ENCODE results near the gene CCT8.
"Not testable (repeated sequence)": the region's sequence is repeated elsewhere in the genome, so short reads cannot be mapped to it uniquely, and the experiment has no call there.

Gene CCT8

GRCh38 chr21:29077651-29078090 lies 4.2 kb upstream of the CCT8 start:
- H3K4me1 ChIP-seq (ENCODE audit: control insufficient read depth, insufficient read depth, low read length, poor library complexity, severe bottlenecking): no peaks in the 10 kb centered on the region
- no peaks in the 10 kb centered on the region for H3K36me3 ChIP-seq (ENCODE audit: control insufficient read depth, insufficient read depth, low read length)
- no peaks in the 10 kb centered on the region for H3K9me3 ChIP-seq (ENCODE audit: control insufficient read depth, low read length)
- H3K4me3 ChIP-seq (ENCODE audit: extremely low read depth, insufficient read depth, low read length, poor library complexity, severe bottlenecking): no peak overlapping the region
- H3K27ac ChIP-seq (ENCODE audit: low read depth, low read length, severe bottlenecking): no peak overlapping the region
- 78 to 98% methylated on average over 2 to 4 of the region's 6 CpGs for WGBS, 2 experiments (ENCODE audit: insufficient coverage in 2 of 2)

DNA sequence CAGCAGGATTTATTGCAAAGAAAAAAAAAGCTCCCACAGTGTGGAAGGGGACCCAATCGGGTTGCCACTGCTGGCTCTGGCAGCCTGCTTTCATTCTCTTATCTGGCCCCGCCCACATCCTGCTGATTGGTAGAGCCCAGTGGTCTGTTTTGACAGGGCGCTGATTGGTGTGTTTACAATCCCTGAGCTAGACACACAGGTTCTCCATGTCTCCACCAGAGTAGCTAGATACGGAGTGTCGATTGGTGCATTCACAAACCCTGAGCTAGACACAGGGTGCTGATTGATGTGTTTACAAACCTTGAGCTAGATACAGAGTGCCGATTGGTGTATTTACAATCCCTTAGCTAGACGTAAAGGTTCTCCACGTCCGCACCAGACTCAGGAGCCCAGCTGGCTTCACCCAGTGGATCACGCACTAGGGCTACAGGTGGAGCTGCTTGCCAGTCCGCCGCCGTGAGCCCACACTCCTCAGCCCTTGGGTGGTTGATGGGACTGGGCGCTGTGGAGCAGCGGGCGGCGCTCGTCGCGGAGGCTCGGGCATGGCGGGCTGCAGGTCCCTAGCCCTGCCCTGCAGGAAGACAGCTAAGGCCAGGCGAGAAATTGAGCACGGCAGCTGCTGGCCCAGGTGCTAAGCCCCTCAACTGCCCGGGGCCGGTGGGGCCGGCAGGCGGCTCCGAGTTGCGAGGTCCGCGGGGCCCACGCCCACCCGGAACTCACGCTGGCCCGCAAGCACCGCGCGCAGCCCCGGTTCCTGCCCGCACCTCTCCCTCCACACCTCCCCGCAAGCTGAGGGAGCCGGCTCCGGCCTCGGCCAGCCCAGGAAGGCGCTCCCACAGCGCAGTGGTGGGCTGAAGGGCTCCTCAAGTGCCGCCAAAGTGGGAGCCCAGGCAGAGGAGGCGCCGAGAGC lies 3.5 kb upstream of the CCT8 start:
- WGBS, 2 experiments (ENCODE audit: insufficient coverage in 2 of 2): 92 to 97% methylated on average over 28 to 34 of the region's 50 CpGs
- H3K4me3 ChIP-seq (ENCODE audit: extremely low read depth, insufficient read depth, low read length, poor library complexity, severe bottlenecking); H3K9me3 ChIP-seq (ENCODE audit: control insufficient read depth, low read length); H3K4me1 ChIP-seq (ENCODE audit: control insufficient read depth, insufficient read depth, low read length, poor library complexity, severe bottlenecking); H3K27ac ChIP-seq (ENCODE audit: low read depth, low read length, severe bottlenecking); H3K36me3 ChIP-seq (ENCODE audit: control insufficient read depth, insufficient read depth, low read length): not testable (repeated sequence)

DNA sequence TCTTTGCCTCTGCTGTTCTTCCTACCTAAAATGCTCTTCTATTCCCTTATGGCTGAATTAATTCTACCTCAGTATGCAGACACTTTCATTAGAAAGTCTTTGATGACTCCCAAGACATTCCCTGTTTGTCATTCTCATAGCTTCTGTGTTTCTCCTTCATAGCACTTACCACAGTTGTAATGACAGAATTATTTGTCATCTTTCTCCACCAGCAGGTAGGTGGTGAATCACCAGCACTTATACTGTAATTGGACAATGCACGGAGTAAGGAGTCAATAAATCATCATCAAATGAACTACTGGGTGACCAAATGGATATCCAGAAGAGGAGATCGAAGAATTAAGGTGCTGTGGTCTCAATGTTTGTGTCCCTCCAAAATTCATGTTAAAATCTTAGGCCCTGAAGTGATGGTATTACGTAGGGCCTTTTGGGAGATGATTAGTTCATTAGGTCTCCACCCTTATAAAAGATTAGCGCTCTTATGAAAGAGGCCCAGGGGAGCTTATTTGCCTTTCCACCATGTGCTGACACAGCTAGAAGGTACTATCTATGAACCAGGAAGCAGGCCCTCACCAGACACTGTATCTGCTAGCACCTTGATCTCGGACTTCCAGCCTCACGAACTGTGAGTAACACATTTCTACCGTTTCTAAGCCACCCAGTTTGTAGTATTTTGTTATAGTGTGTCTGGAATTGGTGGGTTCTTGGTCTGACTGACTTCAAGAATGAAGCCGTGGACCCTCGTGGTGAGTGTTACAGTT lies 2.4 kb upstream of the CCT8 start:
- Histone ChIP-seq H3K27ac (ENCODE audit: low read depth, low read length, severe bottlenecking) (no peak overlapping the region), H3K9me3 (ENCODE audit: control insufficient read depth, low read length) (no peaks in the 10 kb centered on the region)

GRCh38 chr21:29074783-29075182 lies 1.3 kb upstream of the CCT8 start:
- 83 to 86% methylated on average over 1 of the region's 4 CpGs for WGBS, 2 experiments (ENCODE audit: insufficient coverage in 2 of 2)
- no peak overlapping the region for H3K27ac ChIP-seq (ENCODE audit: low read depth, low read length, severe bottlenecking)
- peaks cover 12% of the 10 kb centered on the region for H3K4me1 ChIP-seq (ENCODE audit: control insufficient read depth, insufficient read depth, low read length, poor library complexity, severe bottlenecking)
- H3K9me3 ChIP-seq (ENCODE audit: control insufficient read depth, low read length): no peaks in the 10 kb centered on the region
- no peak overlapping the region for H3K4me3 ChIP-seq (ENCODE audit: extremely low read depth, insufficient read depth, low read length, poor library complexity, severe bottlenecking)
- H3K36me3 ChIP-seq (ENCODE audit: control insufficient read depth, insufficient read depth, low read length): peaks cover 10% of the 10 kb centered on the region

More for the DNA sequence above, 2.4 kb upstream of the CCT8 start:
- WGBS, 2 experiments (ENCODE audit: insufficient coverage in 2 of 2): 93 to 97% methylated on average over 5 to 6 of the region's 9 CpGs
- Histone ChIP-seq H3K4me1 (ENCODE audit: control insufficient read depth, insufficient read depth, low read length, poor library complexity, severe bottlenecking) (peaks cover 12% of the 10 kb centered on the region), H3K36me3 (ENCODE audit: control insufficient read depth, insufficient read depth, low read length) (peaks cover 2% of the 10 kb centered on the region), H3K4me3 (ENCODE audit: extremely low read depth, insufficient read depth, low read length, poor library complexity, severe bottlenecking) (no peak overlapping the region)

DNA sequence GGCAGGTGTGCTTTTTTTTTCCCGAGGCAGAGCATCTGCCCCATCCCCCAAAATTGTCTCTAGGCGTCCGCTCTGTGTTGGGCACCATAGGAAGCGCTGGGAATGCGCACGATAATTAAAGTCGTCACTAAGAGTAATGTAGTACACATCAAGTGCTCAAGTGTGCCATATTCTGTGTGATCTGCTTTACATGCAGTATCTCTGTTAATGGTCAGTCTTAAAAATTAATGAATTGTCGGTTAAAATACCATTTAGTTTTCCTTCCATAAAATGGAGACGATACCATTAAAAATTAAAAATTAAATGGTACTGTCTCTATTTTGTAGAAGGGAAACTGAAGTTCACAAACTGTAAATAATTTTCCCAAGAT lies 544 bp upstream of the CCT8 start:
- 0% methylated on average over 5 to 6 of the region's 9 CpGs for WGBS, 2 experiments (ENCODE audit: insufficient coverage in 2 of 2)
- no peaks in the 10 kb centered on the region for H3K9me3 ChIP-seq (ENCODE audit: control insufficient read depth, low read length)
- peak overlapping the region; percentile 97 for H3K4me3 ChIP-seq (ENCODE audit: extremely low read depth, insufficient read depth, low read length, poor library complexity, severe bottlenecking)
- peaks cover 11% of the 10 kb centered on the region for H3K36me3 ChIP-seq (ENCODE audit: control insufficient read depth, insufficient read depth, low read length)
- peak overlapping the region; percentile 94 for H3K27ac ChIP-seq (ENCODE audit: low read depth, low read length, severe bottlenecking)
- H3K4me1 ChIP-seq (ENCODE audit: control insufficient read depth, insufficient read depth, low read length, poor library complexity, severe bottlenecking): peaks cover 12% of the 10 kb centered on the region

GRCh38 chr21:29072873-29073221 lies 601 bp downstream of the CCT8 start:
- H3K4me3 ChIP-seq (ENCODE audit: extremely low read depth, insufficient read depth, low read length, poor library complexity, severe bottlenecking): peak overlapping the region; percentile 97
- WGBS, 2 experiments (ENCODE audit: insufficient coverage in 2 of 2): 0 to 1% methylated on average over 12 to 13 of the region's 13 CpGs
- H3K4me1 ChIP-seq (ENCODE audit: control insufficient read depth, insufficient read depth, low read length, poor library complexity, severe bottlenecking): peaks cover 12% of the 10 kb centered on the region
- peak overlapping the region; percentile 94 for H3K27ac ChIP-seq (ENCODE audit: low read depth, low read length, severe bottlenecking)
- peaks cover 23% of the 10 kb centered on the region for H3K36me3 ChIP-seq (ENCODE audit: control insufficient read depth, insufficient read depth, low read length)
- H3K9me3 ChIP-seq (ENCODE audit: control insufficient read depth, low read length): no peaks in the 10 kb centered on the region

GRCh38 chr21:29064850-29065481 lies 8.5 kb downstream of the CCT8 start:
- H3K4me1 ChIP-seq (ENCODE audit: control insufficient read depth, insufficient read depth, low read length, poor library complexity, severe bottlenecking): no peaks in the 10 kb centered on the region
- no peak overlapping the region for H3K27ac ChIP-seq (ENCODE audit: low read depth, low read length, severe bottlenecking)
- WGBS, 2 experiments (ENCODE audit: insufficient coverage in 2 of 2): 88 to 92% methylated on average over 1 to 3 of the region's 3 CpGs
- H3K36me3 ChIP-seq (ENCODE audit: control insufficient read depth, insufficient read depth, low read length): peaks cover 87% of the 10 kb centered on the region
- no peak overlapping the region for H3K4me3 ChIP-seq (ENCODE audit: extremely low read depth, insufficient read depth, low read length, poor library complexity, severe bottlenecking)
- H3K9me3 ChIP-seq (ENCODE audit: control insufficient read depth, low read length): no peaks in the 10 kb centered on the region

DNA sequence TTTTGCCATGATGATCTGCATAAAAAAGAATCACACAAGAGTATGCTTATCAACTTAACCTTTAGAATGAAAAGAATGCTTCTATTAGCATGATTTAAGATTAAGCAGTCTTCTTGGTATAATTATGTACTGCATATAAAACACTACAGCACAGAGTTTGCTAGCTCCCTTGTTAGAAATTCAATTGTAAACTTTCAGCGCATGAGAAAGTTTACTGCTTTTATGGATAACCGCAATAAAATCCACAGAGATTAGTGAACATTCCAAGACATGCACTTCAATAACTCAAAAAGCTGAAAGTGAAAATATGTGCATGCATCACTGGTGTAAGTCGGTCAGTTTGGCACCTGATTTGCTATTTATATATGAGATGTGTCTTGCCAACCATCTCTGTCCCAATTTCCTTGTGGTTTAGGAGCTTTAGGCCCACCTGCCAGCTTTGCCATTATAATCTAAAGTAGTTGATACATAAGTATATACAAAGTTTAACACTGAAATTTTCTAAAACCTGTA lies 16.9 kb downstream of the CCT8 start:
- H3K4me3 ChIP-seq (ENCODE audit: extremely low read depth, insufficient read depth, low read length, poor library complexity, severe bottlenecking): no peak overlapping the region
- peaks cover 89% of the 10 kb centered on the region for H3K36me3 ChIP-seq (ENCODE audit: control insufficient read depth, insufficient read depth, low read length)
- H3K4me1 ChIP-seq (ENCODE audit: control insufficient read depth, insufficient read depth, low read length, poor library complexity, severe bottlenecking): no peaks in the 10 kb centered on the region
- WGBS, 2 experiments (ENCODE audit: insufficient coverage in 2 of 2): 83% methylated on average over 1 of the region's 3 CpGs; no CpG with 5 or more reads in 1 of the 2 experiments
- no peak overlapping the region for H3K27ac ChIP-seq (ENCODE audit: low read depth, low read length, severe bottlenecking)
- H3K9me3 ChIP-seq (ENCODE audit: control insufficient read depth, low read length): no peaks in the 10 kb centered on the region

GRCh38 chr21:29056005-29056404 lies 17.4 kb downstream of the CCT8 start:
- no peak overlapping the region for H3K4me3 ChIP-seq (ENCODE audit: extremely low read depth, insufficient read depth, low read length, poor library complexity, severe bottlenecking)
- WGBS, 2 experiments (ENCODE audit: insufficient coverage in 2 of 2): no CpG with 5 or more reads among the region's 1 CpG
- peaks cover 89% of the 10 kb centered on the region for H3K36me3 ChIP-seq (ENCODE audit: control insufficient read depth, insufficient read depth, low read length)

GRCh38 chr21:29055080-29055479 lies 18.4 kb downstream of the CCT8 start:
- Histone ChIP-seq H3K27ac (ENCODE audit: low read depth, low read length, severe bottlenecking) (no peak overlapping the region), H3K9me3 (ENCODE audit: control insufficient read depth, low read length) (no peaks in the 10 kb centered on the region), H3K36me3 (ENCODE audit: control insufficient read depth, insufficient read depth, low read length) (peaks cover 88% of the 10 kb centered on the region), H3K4me1 (ENCODE audit: control insufficient read depth, insufficient read depth, low read length, poor library complexity, severe bottlenecking) (no peaks in the 10 kb centered on the region), H3K4me3 (ENCODE audit: extremely low read depth, insufficient read depth, low read length, poor library complexity, severe bottlenecking) (no peak overlapping the region)
- WGBS, 2 experiments (ENCODE audit: insufficient coverage in 2 of 2): 88 to 100% methylated on average over 1 to 2 of the region's 5 CpGs

More at GRCh38 chr21:29056005-29056404, 17.4 kb downstream of the CCT8 start:
- no peaks in the 10 kb centered on the region for H3K4me1 ChIP-seq (ENCODE audit: control insufficient read depth, insufficient read depth, low read length, poor library complexity, severe bottlenecking)
- H3K27ac ChIP-seq (ENCODE audit: low read depth, low read length, severe bottlenecking): no peak overlapping the region
- H3K9me3 ChIP-seq (ENCODE audit: control insufficient read depth, low read length): no peaks in the 10 kb centered on the region
